ENCODE data around the gene CWC25. TPM values are rescaled to one million over a fixed set of nuclear protein-coding genes. Genes with fewer than 3 reads are reported as not detected.

Gene CWC25
- 5.0 and 23.1 TPM in 2 replicates for polyA plus RNA-seq

DNA sequence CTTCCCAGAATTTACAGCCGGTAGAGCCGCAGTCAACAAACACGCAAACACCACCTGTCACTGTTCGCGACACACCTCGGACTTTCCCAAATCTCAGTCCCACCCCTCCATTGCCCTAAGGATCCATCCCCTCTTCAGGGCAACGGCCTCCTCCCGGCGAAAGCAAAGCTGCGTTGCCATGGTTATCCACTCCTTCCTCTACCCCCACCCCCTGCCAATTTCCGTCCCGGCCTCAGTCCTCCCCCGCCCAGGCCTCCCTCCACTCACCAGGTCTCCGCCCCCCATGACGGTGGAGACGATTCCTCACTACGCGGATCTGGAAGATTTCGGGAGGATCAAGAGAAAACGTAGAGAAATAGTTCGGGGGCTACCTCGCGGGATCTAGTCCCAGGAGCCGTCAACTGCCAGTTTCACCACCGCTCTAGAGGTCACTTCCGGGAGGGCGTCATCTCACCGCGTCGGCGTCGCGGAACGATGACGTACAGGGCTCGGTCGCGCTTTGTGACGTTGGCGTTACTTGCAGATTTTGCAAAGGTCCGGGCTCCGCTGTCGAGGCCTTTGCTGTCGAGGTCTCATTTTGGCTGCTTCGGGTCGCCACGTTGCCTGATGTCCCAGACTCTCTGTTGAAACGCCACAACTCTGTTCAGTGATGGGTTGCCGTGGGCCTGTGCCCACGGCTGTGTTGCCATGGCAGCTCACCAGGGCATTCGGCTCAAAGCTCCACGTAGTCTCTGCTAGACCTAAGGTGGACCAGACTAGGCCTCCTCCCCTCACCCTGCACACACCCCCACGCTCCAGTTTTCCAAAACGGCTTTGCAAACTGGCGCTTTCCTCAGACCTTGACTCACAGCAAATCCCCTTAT is at the start of gene CWC25:
TSS of gene CWC25 (minus strand) at position 423 of the 863 bp plus-strand sequence. CDS start at position 285, 138 bp downstream.

DNA sequence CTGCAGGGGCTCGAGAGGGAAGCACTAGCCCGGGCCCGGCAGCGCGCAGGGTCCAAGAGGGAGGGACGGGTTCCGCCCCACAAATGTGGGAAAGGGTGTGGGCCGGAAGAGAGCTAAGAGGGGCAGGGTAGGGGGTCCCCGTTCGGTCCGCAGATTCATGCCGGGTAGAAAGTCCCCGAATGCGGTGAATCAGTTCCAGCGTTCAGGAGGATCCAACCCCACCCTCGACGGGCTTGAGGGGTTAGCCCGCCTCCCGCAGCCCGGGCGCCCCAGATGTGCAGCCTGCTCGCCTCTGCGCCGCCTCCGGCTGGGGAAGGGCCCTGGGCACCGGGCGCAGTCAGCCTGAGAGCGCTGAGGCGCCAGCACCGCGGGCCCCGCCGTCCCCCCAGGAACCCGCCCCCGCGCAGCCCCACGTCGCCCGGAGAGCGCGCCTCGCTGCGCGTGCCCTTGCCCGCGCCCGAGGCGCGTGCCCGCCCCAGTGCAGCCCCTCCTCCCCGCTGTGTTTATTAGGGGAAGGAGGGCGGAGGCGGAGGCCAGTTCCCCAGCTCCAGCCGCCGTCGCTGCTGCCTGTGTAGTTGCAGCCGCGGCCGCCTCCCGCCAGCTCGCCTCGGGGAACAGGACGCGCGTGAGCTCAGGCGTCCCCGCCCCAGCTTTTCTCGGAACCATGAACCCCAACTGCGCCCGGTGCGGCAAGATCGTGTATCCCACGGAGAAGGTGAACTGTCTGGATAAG is 44.6 kb upstream of the CWC25 start, which contains the start of gene LASP1:
TSS of gene LASP1 (plus strand) at position 533 of the 733 bp plus-strand sequence. CDS start at position 665, 132 bp downstream.

DNA sequence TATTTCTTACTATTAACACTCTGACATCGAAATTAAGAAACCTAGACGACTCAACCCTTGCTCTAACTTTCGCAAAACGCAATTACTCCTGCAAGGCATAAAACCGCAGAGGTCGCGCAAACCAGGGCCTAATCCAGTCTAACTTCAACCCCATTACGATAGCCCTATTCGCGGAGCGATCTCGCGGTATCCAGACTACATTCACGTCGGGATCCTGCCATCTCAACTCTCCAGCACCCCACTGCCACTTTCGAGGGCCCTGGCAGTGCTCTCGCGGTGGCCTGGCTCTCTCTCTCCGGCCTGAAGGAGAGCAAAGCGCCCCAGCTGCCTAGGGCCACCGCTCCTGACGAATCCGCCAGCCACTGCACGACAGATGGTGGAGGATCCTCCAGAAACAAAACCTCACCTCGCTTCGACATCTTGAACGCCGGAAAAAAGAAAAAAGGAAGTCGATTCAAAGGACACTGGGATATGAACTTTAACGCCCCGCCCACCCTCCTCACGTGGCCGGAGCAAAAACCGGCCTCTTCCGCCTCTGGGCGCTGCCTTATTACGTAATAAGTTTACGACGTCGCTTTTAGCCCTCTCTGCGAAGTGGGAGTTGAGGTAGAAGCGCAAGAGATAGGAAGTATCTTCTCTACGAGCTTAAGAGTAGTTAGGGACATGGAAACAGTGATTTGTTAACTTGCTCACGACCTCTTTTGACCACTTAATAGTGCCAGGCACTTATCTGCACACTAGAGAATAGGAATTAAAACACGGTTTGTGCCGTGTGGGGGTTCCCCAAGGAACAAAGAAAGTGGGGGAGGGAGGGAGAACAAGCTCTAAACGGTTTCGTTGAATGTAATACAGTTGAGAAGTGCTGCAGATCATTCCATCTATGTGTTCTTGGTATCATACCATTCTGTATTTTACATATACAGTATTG is 28.4 kb upstream of the CWC25 start, which contains the start of gene RPL23:
TSS of gene RPL23 (minus strand) at position 430 of the 928 bp plus-strand sequence. CDS start at position 419, 11 bp downstream.

DNA sequence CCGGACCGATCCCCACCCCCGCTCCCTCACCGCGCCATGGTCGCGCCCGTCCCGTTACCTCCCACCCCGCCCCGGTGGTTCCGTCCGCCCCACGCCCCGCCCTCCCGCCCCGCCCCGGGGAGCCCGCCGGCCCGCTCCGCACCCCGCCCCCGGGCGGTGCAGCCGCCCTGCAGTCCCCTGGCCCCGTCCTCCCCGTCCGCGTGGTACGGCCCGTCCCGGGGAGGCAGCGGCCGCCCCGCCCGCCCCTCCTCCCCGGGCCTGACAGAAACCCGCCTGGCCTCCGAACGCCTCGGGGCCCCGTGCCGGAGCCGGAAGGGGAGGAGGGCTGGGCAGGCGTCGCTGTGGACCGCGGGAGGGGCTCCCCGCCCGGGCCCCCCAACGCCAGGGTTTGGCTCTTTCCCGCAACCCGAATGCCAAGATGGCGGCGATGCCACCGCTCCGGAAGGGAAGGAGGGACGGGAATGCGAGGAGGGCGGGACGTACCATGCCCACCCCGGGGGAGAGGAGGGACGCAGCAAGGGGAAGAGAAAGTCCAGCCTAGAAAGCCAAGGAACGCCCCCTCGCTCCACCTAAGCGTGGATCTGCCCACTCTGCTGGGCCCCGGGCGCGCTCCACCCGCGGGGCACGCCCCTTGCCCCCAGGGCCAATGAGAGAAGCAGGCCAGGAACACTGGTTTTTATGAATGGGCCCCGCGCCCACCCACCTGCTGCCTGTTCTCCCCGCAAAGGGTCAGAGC is 25.5 kb downstream of the CWC25 start, which contains the start of gene PIP4K2B:
TSS of gene PIP4K2B (minus strand) at position 56 of the 736 bp plus-strand sequence. CDS start 132 bp downstream, outside the sequence.

DNA sequence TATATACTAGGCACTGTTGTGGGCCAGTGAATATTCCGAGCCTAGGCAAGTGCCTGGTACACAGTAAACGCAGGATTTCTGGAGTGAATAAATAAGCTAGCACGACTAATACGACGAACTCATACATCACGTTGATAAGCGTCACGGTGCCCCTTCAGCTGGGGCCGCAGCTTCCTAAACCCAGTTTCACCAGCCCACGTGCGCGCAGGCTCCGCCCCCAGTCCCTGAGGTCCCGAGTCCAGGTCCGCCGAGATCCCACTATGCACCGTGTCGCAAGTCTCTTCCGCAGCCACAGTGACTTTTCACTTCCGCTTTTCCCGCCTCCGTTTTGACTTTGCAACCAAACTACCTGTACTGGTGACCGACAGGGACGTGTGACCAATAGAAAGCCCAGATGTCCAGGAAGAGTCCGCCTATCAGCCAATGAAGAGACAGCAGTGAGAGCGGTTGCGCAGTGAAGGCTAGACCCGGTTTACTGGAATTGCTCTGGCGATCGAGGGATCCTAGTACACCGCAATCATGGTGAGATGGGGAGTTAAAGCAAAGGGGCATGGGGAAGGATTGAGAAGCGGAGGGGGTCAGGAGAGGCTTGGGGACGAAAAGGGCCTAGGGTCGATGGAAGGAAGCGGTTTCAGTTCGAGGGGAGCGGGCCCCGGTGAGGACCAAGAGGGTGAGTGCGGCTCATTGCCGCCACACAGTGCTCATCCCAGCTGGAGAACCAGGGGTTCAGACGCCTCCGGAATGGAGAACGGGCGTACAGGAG is 72.6 kb downstream of the CWC25 start, which contains the start of gene PSMB3:
TSS of gene PSMB3 (plus strand) at position 434 of the 763 bp plus-strand sequence. CDS start at position 520, 86 bp downstream.

Other genes with a start within 250 kb of the CWC25 start
- 0.88 and 2.2 TPM in 2 replicates for gene SRCIN1, start 219.4 kb downstream of the CWC25 start, polyA plus RNA-seq
- 0.60 and 1.2 TPM in 2 replicates for gene EPOP, start 150.4 kb downstream of the CWC25 start, polyA plus RNA-seq
- gene MLLT6, start 120.0 kb downstream of the CWC25 start, polyA plus RNA-seq: 0.46 and 2.3 TPM in 2 replicates
- gene CISD3, start 95.0 kb downstream of the CWC25 start, polyA plus RNA-seq: 6.0 and 8.0 TPM in 2 replicates
- gene PCGF2, start 77.0 kb downstream of the CWC25 start, polyA plus RNA-seq: 1.1 and 11.2 TPM in 2 replicates
- gene PSMB3, start 72.6 kb downstream of the CWC25 start, polyA plus RNA-seq: 657 and 801 TPM in 2 replicates
- gene PIP4K2B, start 25.8 kb downstream of the CWC25 start, polyA plus RNA-seq: 4.6 and 7.9 TPM in 2 replicates
- gene RPL23, start 28.4 kb upstream of the CWC25 start, polyA plus RNA-seq: 794 and 943 TPM in 2 replicates
- gene LASP1, start 44.7 kb upstream of the CWC25 start, polyA plus RNA-seq: 15.3 and 23.2 TPM in 2 replicates
- not detected in 2 replicates for gene FBXO47, start 142.1 kb upstream of the CWC25 start, polyA plus RNA-seq